A549 (cell line): ENCODE measurements around the gene CCDC57. TPM values are rescaled to one million over a fixed set of nuclear protein-coding genes. Genes with fewer than 3 reads are reported as not detected.

Source experiments
- ATAC-seq, 2 experiments: fragments of 200-7000 bp in 1 of 2; fragments of >200 bp in 1 of 2; cut with Nextera tagmentation in 1 of 2; cut with Tn5 transposase in 1 of 2; 3 replicates each; pipeline versions ENCODE4 v1.8.0 to v1.9.1; 2018 to 2020; ENCODE audit warnings: mild to moderate bottlenecking in 1 of 2, moderate library complexity in 1 of 2
- CTCF ChIA-PET: fragments of 300-600 bp; sonication (Branson Sonifier 250); formaldehyde crosslinking; extraction: SDS; loops from one replicate; lab custom pipeline; 2021; ENCODE audit warnings: antibody characterized with exemption, inconsistent platforms; lab: Yijun Ruan, JAX
- POLR2A ChIA-PET: fragments of 350-600 bp; formaldehyde crosslinking; extraction: SDS; loops from one replicate; lab custom pipeline; 2021; ENCODE audit warnings: antibody characterized with exemption, inconsistent platforms; lab: Yijun Ruan, JAX
- DNase-seq, 2 experiments: peaks; one replicate each; pipeline versions ENCODE4 v3.0.0 to v3.0.0-alpha.2; 2011 to 2016; ENCODE audit warnings: low read depth in 1 of 2, low spot score in 1 of 2
- FAIRE-seq: peaks from 2 replicates; lab custom pipeline; 2011; peaks lifted over from hg19 to GRCh38; lab: Jason Lieb, UNC
- H3K27ac ChIP-seq, 2 experiments: fragments of >200 bp; sonication (Bioruptor Twin); formaldehyde crosslinking; 3 replicates each; pipeline ENCODE4 v1.5.1; 2016 to 2017
- H3K4me1 ChIP-seq: fragments of >200 bp; sonication (Bioruptor Twin); formaldehyde crosslinking; 3 replicates; pipeline ENCODE4 v1.6.1; 2016
- H3K4me2 ChIP-seq: fragments of >200 bp; sonication (Bioruptor Twin); formaldehyde crosslinking; 3 replicates; pipeline ENCODE4 v1.6.1; 2016
- H3K4me3 ChIP-seq: fragments of >200 bp; sonication (Bioruptor Twin); formaldehyde crosslinking; 3 replicates; pipeline ENCODE4 v1.5.1; 2016
- H3K9me3 ChIP-seq: fragments of >200 bp; sonication (Bioruptor Twin); formaldehyde crosslinking; 3 replicates; pipeline ENCODE4 v1.6.1; 2016
- ATOH8 ChIP-seq: fragments of 250-450 bp; sonication (Bioruptor Pico); IDR thresholded peaks from 2 replicates; pipeline ENCODE4 v1.5.0; 2020; ENCODE audit warnings: low read depth, mild to moderate bottlenecking, moderate library complexity
- BCL3 ChIP-seq: fragments of >200 bp; sonication (Bioruptor Twin); formaldehyde crosslinking; IDR thresholded peaks from 3 replicates; pipeline ENCODE4 v1.6.1; 2016
- BHLHE40 ChIP-seq: IDR thresholded peaks from 2 replicates; pipeline ENCODE4 v1.6.1; 2012; ENCODE audit warnings: low read depth, low read length, inconsistent platforms
- CBX2 ChIP-seq: fragments of 200-600 bp; sonication (generic); IDR thresholded peaks from 2 replicates; pipeline ENCODE4 v1.6.1; 2016; ENCODE audit warnings: low read depth, mild to moderate bottlenecking, borderline replicate concordance
- E2F6 ChIP-seq: IDR thresholded peaks from 2 replicates; pipeline ENCODE4 v1.6.1; 2012; ENCODE audit warnings: low read depth, borderline replicate concordance
- EHF ChIP-seq: fragments of 250-450 bp; sonication (Bioruptor Pico); IDR thresholded peaks from 2 replicates; pipeline ENCODE4 v1.5.0; 2020; ENCODE audit warnings: mild to moderate bottlenecking
- EP300 ChIP-seq, 2 experiments: fragments of >200 bp; sonication (Bioruptor Twin); formaldehyde crosslinking; IDR thresholded peaks; 2 replicates in 1 of 2; 3 replicates in 1 of 2; pipeline ENCODE4 v1.6.1; 2016 to 2017
- ESRRA ChIP-seq: fragments of 150-350 bp; IDR thresholded peaks from 2 replicates; pipeline ENCODE4 v1.6.1; 2014; ENCODE audit warnings: mild to moderate bottlenecking, low read length, borderline replicate concordance
- FOSL2 ChIP-seq, 2 experiments: fragments of 450-650 bp in 1 of 2; fragments of >200 bp in 1 of 2; sonication (Bioruptor Twin) in 1 of 2; formaldehyde crosslinking; IDR thresholded peaks; 2 replicates each; pipeline versions ENCODE4 v1.5.0 to v1.6.1; 2016 to 2020; ENCODE audit warnings: mild to moderate bottlenecking in 1 of 2, moderate library complexity in 1 of 2
- HMGXB4 ChIP-seq: fragments of 250-450 bp; sonication (Bioruptor Pico); IDR thresholded peaks from 2 replicates; pipeline ENCODE4 v1.5.0; 2021; ENCODE audit warnings: mild to moderate bottlenecking, moderate library complexity, borderline replicate concordance
- JUNB ChIP-seq: fragments of >200 bp; sonication (Bioruptor Twin); formaldehyde crosslinking; IDR thresholded peaks from 2 replicates; pipeline ENCODE4 v1.6.1; 2016
- POLR2A ChIP-seq: IDR thresholded peaks from 2 replicates; pipeline ENCODE4 v1.6.1; 2012; ENCODE audit warnings: mild to moderate bottlenecking, low read length
- RAD21 ChIP-seq, 2 experiments: fragments of >200 bp in 1 of 2; sonication (Bioruptor Twin) in 1 of 2; formaldehyde crosslinking in 1 of 2; IDR thresholded peaks in 1 of 2; conservative IDR thresholded peaks in 1 of 2; 2 replicates in 1 of 2; 3 replicates in 1 of 2; pipeline ENCODE4 v1.6.1; 2012 to 2018; ENCODE audit warnings: inconsistent platforms in 1 of 2
- REST ChIP-seq: fragments of 200-600 bp; sonication (generic); IDR thresholded peaks from 2 replicates; pipeline ENCODE4 v1.6.1; 2016; ENCODE audit warnings: antibody characterized with exemption, mild to moderate bottlenecking, moderate library complexity
- RNF2 ChIP-seq: fragments of 200-600 bp; sonication (generic); IDR thresholded peaks from 2 replicates; pipeline ENCODE4 v1.6.1; 2016; ENCODE audit warnings: low read depth, mild to moderate bottlenecking, antibody characterized with exemption, moderate library complexity, borderline replicate concordance
- ZNF302 ChIP-seq: fragments of 250-450 bp; sonication (Bioruptor Pico); IDR thresholded peaks from 2 replicates; pipeline ENCODE4 v1.9.0; 2021; ENCODE audit warnings: inconsistent platforms, mild to moderate bottlenecking, moderate library complexity
- WGBS: methylation state at CpG from one replicate; pipeline ENCODE4 v1.1.6; 2017; ENCODE audit errors: missing lambda C conversion rate; 5-methylcytosine and 5-hydroxymethylcytosine counted together
- polyA plus RNA-seq, 4 experiments: library from polyadenylated mRNA; depleted of rRNA in 3 of 4; stranded (reverse); fragments of >200 nt; fragmentation: RNase III in 1 of 4; extraction: RNeasy Plus Mini Kit Qiagen cat#74134 plus additional on column Dnase treatment in 1 of 4; gene quantifications; 2 replicates in 3 of 4; 3 replicates in 1 of 4; pipeline ENCODE4 v1.2.3, GENCODE V29; 2011 to 2017

The CCDC57 gene
- polyA plus RNA-seq, 2 of the 4 experiments (the other 2 are of a cell fraction), result 18.2 to 18.5 TPM

GRCh38 chr17:82126556-82127314 is 85.9 kb downstream of the CCDC57 start:
- POLR2A ChIA-PET, result interaction anchor here (0.7 kb wide), 1 partner anchor 28 kb away, joined by 3 read pairs; no protein-coding TSS in a partner anchor
- FAIRE-seq, result no peak
- DNase-seq, result no peak
- 91% methylated on average over 35 of the region's 35 CpGs for WGBS
- no peak; a peak in 1 of 6 replicates for ATAC-seq
- Histone ChIP-seq H3K4me3 (no peak overlapping the region), H3K4me1 (no peaks in the 10 kb centered on the region), H3K27ac (no peak overlapping the region), H3K4me2 (no peak overlapping the region), H3K9me3 (no peaks in the 10 kb centered on the region)
- TF ChIP-seq FOSL2 (IDR thresholded peaks at IDR 0.05) (no peak), FOSL2 (CRISPR knock-in tag; IDR thresholded peaks at IDR 0.05) (no peak), BCL3 (no peak), RAD21 (conservative IDR thresholded peaks at IDR 0.05 in 1 of 2, IDR thresholded peaks at IDR 0.05 in 1 of 2) (no peak), ZNF302 (CRISPR knock-in tag) (no peak), CBX2 (no peak), ATOH8 (CRISPR knock-in tag) (no peak), BHLHE40 (no peak), HMGXB4 (no peak)
- TF ChIP-seq, all 56 proteins: peak for 0
- CTCF ChIA-PET, result interaction anchor here (1.2 to 1.7 kb wide), 5 partner anchors 10 to 96 kb away, joined by 3 to 4 read pairs (median 4); no protein-coding TSS in a partner anchor

- no peaks in the 10 kb centered on the region for H3K9me3 ChIP-seq
- ATAC-seq (no peak), FAIRE-seq (no peak), DNase-seq (no peak)
- TF ChIP-seq ESRRA (no peak), E2F6 (no peak), REST (no peak), JUNB (no peak), EP300 (IDR thresholded peaks at IDR 0.05) (no peak), RNF2 (no peak), EHF (CRISPR knock-in tag) (no peak), POLR2A (no peak)
- 92% methylated on average over 4 of the region's 4 CpGs for WGBS
- no peak overlapping the region for H3K27ac ChIP-seq
- ChIA-PET POLR2A (interaction anchor here (0.9 to 1.2 kb wide), 2 partner anchors 26 to 86 kb away, joined by 4 to 5 read pairs; partner anchors contain the start of genes DCXR and FASN), CTCF (interaction anchor here (0.9 to 2.1 kb wide), 6 partner anchors 11 to 48 kb away, joined by 3 to 5 read pairs (median 3); no protein-coding TSS in a partner anchor)
- H3K4me2 ChIP-seq, result no peak overlapping the region
- H3K4me3 ChIP-seq, result no peak overlapping the region
- no peaks in the 10 kb centered on the region for H3K4me1 ChIP-seq
These were observed 88.5 kb downstream of the CCDC57 start for GRCh38 chr17:82124101-82124500.
